Keratinocyte (primary cell): ENCODE measurements around the gene IFNGR1. TPM values are rescaled to one million over a fixed set of nuclear protein-coding genes. Genes with fewer than 3 reads are reported as not detected.

Source experiments
- DNase-seq: peaks from one replicate; pipeline ENCODE4 v3.0.0-alpha.2; 2011; ENCODE audit warnings: low read depth, missing footprints, low spot score
- FAIRE-seq: peaks from 2 replicates; lab custom pipeline; 2011; peaks lifted over from hg19 to GRCh38; lab: Jason Lieb, UNC
- H2AFZ ChIP-seq: 2 replicates; pipeline ENCODE4 v1.6.0; 2012; ENCODE audit warnings: low read length, control low read depth, inconsistent platforms; ENCODE audit not compliant: control insufficient read depth
- H3K27ac ChIP-seq: 2 replicates; pipeline ENCODE4 v1.5.1; 2011; ENCODE audit warnings: low read length; ENCODE audit not compliant: control insufficient read depth, insufficient read depth
- H3K27me3 ChIP-seq: 3 replicates; pipeline ENCODE4 v1.6.0; 2011; ENCODE audit warnings: low read length; ENCODE audit not compliant: control insufficient read depth, insufficient read depth; ENCODE audit errors: extremely low read depth
- H3K36me3 ChIP-seq, 2 experiments: 2 replicates in 1 of 2; 3 replicates in 1 of 2; pipeline ENCODE4 v1.5.1; 2011; ENCODE audit warnings: low read length in 2 of 2, mild to moderate bottlenecking in 1 of 2; ENCODE audit not compliant: control insufficient read depth in 2 of 2, insufficient read depth in 2 of 2; ENCODE audit errors: extremely low read depth in 1 of 2
- H3K4me1 ChIP-seq: 3 replicates; pipeline ENCODE4 v1.5.1; 2011; ENCODE audit warnings: low read length; ENCODE audit not compliant: control insufficient read depth, insufficient read depth; ENCODE audit errors: extremely low read depth
- H3K4me2 ChIP-seq: 3 replicates; pipeline ENCODE4 v1.6.0; 2011; ENCODE audit warnings: low read depth, low read length; ENCODE audit not compliant: control insufficient read depth, insufficient read depth; ENCODE audit errors: extremely low read depth
- H3K4me3 ChIP-seq, 3 experiments: fragments of 200-600 bp in 1 of 3; sonication (generic) in 1 of 3; 2 replicates in 2 of 3; 3 replicates in 1 of 3; pipeline ENCODE4 v1.5.1; 2011 to 2016; ENCODE audit warnings: low read length in 3 of 3, mild to moderate bottlenecking in 3 of 3, control low read depth in 2 of 3, inconsistent platforms in 1 of 3, low read depth in 1 of 3, mixed read lengths in 1 of 3, mixed run types in 1 of 3, moderate library complexity in 1 of 3; ENCODE audit not compliant: control insufficient read depth in 2 of 3, insufficient read depth in 2 of 3; ENCODE audit errors: extremely low read depth in 1 of 3
- H3K79me2 ChIP-seq: 2 replicates; pipeline ENCODE4 v1.6.0; 2012; ENCODE audit warnings: low read length; ENCODE audit not compliant: control insufficient read depth, insufficient read depth
- H3K9ac ChIP-seq: 3 replicates; pipeline ENCODE4 v1.6.0; 2011; ENCODE audit warnings: low read length; ENCODE audit not compliant: control insufficient read depth, insufficient read depth; ENCODE audit errors: extremely low read depth
- H3K9me1 ChIP-seq: 3 replicates; pipeline ENCODE4 v1.6.0; 2011; ENCODE audit warnings: low read length; ENCODE audit not compliant: control insufficient read depth, insufficient read depth; ENCODE audit errors: extremely low read depth
- H3K9me3 ChIP-seq: 2 replicates; pipeline ENCODE4 v1.5.1; 2012; ENCODE audit warnings: low read depth, low read length; ENCODE audit not compliant: control insufficient read depth
- H4K20me1 ChIP-seq: 3 replicates; pipeline ENCODE4 v1.6.0; 2011; ENCODE audit warnings: low read length; ENCODE audit not compliant: control insufficient read depth, insufficient read depth; ENCODE audit errors: extremely low read depth
- CTCF ChIP-seq, 3 experiments: IDR thresholded peaks in 1 of 3; conservative IDR thresholded peaks in 1 of 3; optimal IDR thresholded peaks in 1 of 3; 2 replicates in 2 of 3; 3 replicates in 1 of 3; pipeline versions ENCODE3 to v1.5.1; 2011; ENCODE audit warnings: low read length in 3 of 3, mild to moderate bottlenecking in 3 of 3, moderate library complexity in 2 of 3, control low read depth in 1 of 3, inconsistent platforms in 1 of 3; ENCODE audit not compliant: insufficient read depth in 2 of 3; ENCODE audit errors: extremely low read depth in 1 of 3
- EZH2 ChIP-seq: IDR thresholded peaks from one replicate; pipeline ENCODE4 v1.6.1; 2012; ENCODE audit warnings: inconsistent platforms, mild to moderate bottlenecking, low read length, moderate library complexity
- dilution Hi-C: fragments of 300-500 bp; cut with MboI; formaldehyde crosslinking; loops from one replicate; pipeline ENCODE4 v1.7.0; 2020; ENCODE audit warnings: low sequenced_read_pairs; ENCODE audit not compliant: extremely low pct_ligation_motif_present
- polyA plus RNA-seq, 5 experiments: library from polyadenylated mRNA; depleted of rRNA in 3 of 5; stranded (reverse) in 3 of 5; stranded (forward) in 1 of 5; unstranded in 1 of 5; fragments of >200 nt; gene quantifications; 1 replicate in 1 of 5; 2 replicates in 3 of 5; 3 replicates in 1 of 5; pipeline versions ENCODE4 v1.2.1 to v1.2.3, GENCODE V29; 2011 to 2012; ENCODE audit warnings: missing spikeins in 2 of 5, low read depth in 1 of 5, low replicate concordance in 1 of 5

The IFNGR1 gene
- polyA plus RNA-seq, 1 donor (not counting 4 experiments of a cell fraction or from before 2014, with no cell fraction given) = 109 TPM

DNA sequence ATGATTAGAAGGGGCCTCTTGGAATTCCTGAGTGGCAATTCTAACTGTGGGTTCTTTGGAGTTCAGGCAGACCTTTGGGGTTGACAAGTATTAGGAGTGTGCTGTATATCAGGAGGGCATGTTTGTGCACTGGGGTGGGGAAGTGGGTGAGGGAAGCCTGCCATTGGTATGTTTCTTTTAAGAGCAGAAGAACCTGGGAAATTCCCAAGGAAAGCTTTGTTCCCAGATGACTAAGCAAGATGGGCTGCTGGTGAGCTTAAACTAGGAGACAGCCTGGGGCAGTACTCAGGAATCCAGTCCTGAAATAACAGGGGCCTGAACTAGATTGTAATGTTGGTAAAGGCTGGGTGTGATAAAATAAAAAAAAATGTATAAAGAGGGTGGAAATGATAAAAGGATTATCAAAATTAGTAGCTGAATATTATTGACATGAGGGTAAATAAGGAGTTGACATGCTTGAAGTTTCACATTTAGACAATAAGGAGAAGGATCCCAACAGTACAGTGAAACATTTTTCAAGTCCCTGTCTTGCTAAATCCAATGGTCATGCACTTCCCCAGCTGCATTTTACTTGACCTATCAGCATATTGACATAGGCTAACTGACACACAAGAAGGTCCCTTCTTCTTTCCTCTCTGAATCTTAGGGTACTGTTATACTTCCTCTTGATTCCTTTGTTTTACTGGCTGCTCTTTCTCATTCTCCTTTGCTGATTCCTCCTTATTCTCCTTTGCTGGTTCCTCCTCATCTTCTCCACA lies 18.4 kb upstream of the IFNGR1 start:
- TF ChIP-seq EZH2 (no peak), CTCF (optimal IDR thresholded peaks at IDR 0.05 in 1 of 3, IDR thresholded peaks at IDR 0.05 in 1 of 3, conservative IDR thresholded peaks at IDR 0.05 in 1 of 3; ENCODE audit: extremely low read depth in 1 of 3, insufficient read depth in 2 of 3, low read length in 3 of 3) (no peak)
- no peaks in the 10 kb centered on the region for H3K9me3 ChIP-seq
- H2AFZ ChIP-seq = peak overlapping the region; percentile 42
- no peaks in the 10 kb centered on the region for H3K79me2 ChIP-seq
- dilution Hi-C loops = no loop called here
- DNase-seq = peak; percentile 83
- peaks cover 65% of the 10 kb centered on the region for H3K4me1 ChIP-seq
- no peaks in the 10 kb centered on the region for H4K20me1 ChIP-seq
- no peaks in the 10 kb centered on the region for H3K27me3 ChIP-seq
- H3K9ac ChIP-seq = peak overlapping the region; percentile 46
- H3K27ac ChIP-seq = peak overlapping the region; percentile 86
- H3K36me3 ChIP-seq = no peaks in the 10 kb centered on the region
- no peaks in the 10 kb centered on the region for H3K9me1 ChIP-seq
- peak overlapping the region; percentile 61 for H3K4me2 ChIP-seq
- H3K4me3 ChIP-seq = peak overlapping the region in 1 of 3 experiments; percentile 38
- FAIRE-seq = peak; percentile 95

- no peaks in the 10 kb centered on the region for H4K20me1 ChIP-seq
- H3K4me1 ChIP-seq = peaks cover 60% of the 10 kb centered on the region
- peak; percentile 69 for FAIRE-seq
- H3K9ac ChIP-seq = peak overlapping the region; percentile 46
- H3K4me3 ChIP-seq = peak overlapping the region in 1 of 3 experiments; percentile 38
- H3K9me3 ChIP-seq = no peaks in the 10 kb centered on the region
- H3K27ac ChIP-seq = peak overlapping the region; percentile 86
- TF ChIP-seq EZH2 (no peak), CTCF (optimal IDR thresholded peaks at IDR 0.05 in 1 of 3, IDR thresholded peaks at IDR 0.05 in 1 of 3, conservative IDR thresholded peaks at IDR 0.05 in 1 of 3; ENCODE audit: extremely low read depth in 1 of 3, insufficient read depth in 2 of 3, low read length in 3 of 3) (no peak)
- no peaks in the 10 kb centered on the region for H3K36me3 ChIP-seq
- H3K9me1 ChIP-seq = no peaks in the 10 kb centered on the region
- H2AFZ ChIP-seq = peak overlapping the region; percentile 59
- no peaks in the 10 kb centered on the region for H3K27me3 ChIP-seq
- peak overlapping the region; percentile 61 for H3K4me2 ChIP-seq
- DNase-seq = no peak
- H3K79me2 ChIP-seq = no peaks in the 10 kb centered on the region
- dilution Hi-C loops = no loop called here
These were observed 17.6 kb upstream of the IFNGR1 start for GRCh38 chr6:137236581-137237355.
